K562 (cell line): Measurements from ENCODE around the gene TBXA2R. TPM values are rescaled to one million over a fixed set of nuclear protein-coding genes. Genes with fewer than 3 reads are reported as not detected.

ENCODE experiments used
- CBX3 ChIP-seq, 2 experiments: IDR thresholded peaks; 1 replicate in 1 of 2; 2 replicates in 1 of 2; pipeline ENCODE4 v1.6.1; 2012; ENCODE audit warnings: inconsistent platforms in 2 of 2, low read length in 2 of 2, borderline replicate concordance in 1 of 2, control low read depth in 1 of 2
- CXXC5 ChIP-seq: fragments of 250-450 bp; sonication (Bioruptor Pico); IDR thresholded peaks from 2 replicates; pipeline ENCODE4 v1.8.0; 2022; ENCODE audit warnings: inconsistent platforms, mild to moderate bottlenecking, moderate library complexity
- KLF13 ChIP-seq: fragments of 450-650 bp; IDR thresholded peaks from 2 replicates; pipeline ENCODE4 v1.6.1; 2016; ENCODE audit warnings: missing genetic modification characterization, low read depth, mild to moderate bottlenecking, missing compliant biosample characterization, moderate library complexity, borderline replicate concordance
- MEF2A ChIP-seq: IDR thresholded peaks from 2 replicates; pipeline ENCODE4 v1.6.1; 2011; ENCODE audit warnings: low read depth, mild to moderate bottlenecking, low read length, moderate library complexity; ENCODE audit not compliant: control insufficient read depth
- NFRKB ChIP-seq: fragments of 450-650 bp; IDR thresholded peaks from 2 replicates; pipeline ENCODE4 v1.6.1; 2016; ENCODE audit warnings: low read depth
- NR3C1 ChIP-seq: sonication (generic); formaldehyde crosslinking; IDR thresholded peaks from 2 replicates; pipeline ENCODE4 v1.8.1; 2022; ENCODE audit warnings: missing genetic modification reagents
- POLR2A ChIP-seq: fragments of 450-650 bp; conservative IDR thresholded peaks from 2 replicates; pipeline ENCODE4 v1.6.1; 2016
- POLR3G ChIP-seq: IDR thresholded peaks from 2 replicates; pipeline ENCODE4 v1.6.1; 2011; ENCODE audit not compliant: insufficient read length, insufficient replicate concordance; ENCODE audit errors: extremely low read depth
- SIX5 ChIP-seq, 2 experiments: IDR thresholded peaks; 2 replicates each; pipeline ENCODE4 v1.6.1; 2011; ENCODE audit warnings: low read length in 2 of 2, borderline replicate concordance in 1 of 2, low read depth in 1 of 2, mild to moderate bottlenecking in 1 of 2, moderate library complexity in 1 of 2; ENCODE audit not compliant: insufficient read depth in 1 of 2
- SMARCB1 ChIP-seq: IDR thresholded peaks from 2 replicates; pipeline ENCODE4 v1.6.1; 2011; ENCODE audit warnings: improper control_type of control experiment, low read depth; ENCODE audit not compliant: insufficient read length
- THRAP3 ChIP-seq: fragments of 450-650 bp; IDR thresholded peaks from 2 replicates; pipeline ENCODE4 v1.6.1; 2016; ENCODE audit warnings: mild to moderate bottlenecking, inconsistent platforms, borderline replicate concordance
- XRCC5 ChIP-seq: fragments of 200-400 bp; formaldehyde crosslinking; IDR thresholded peaks from 2 replicates; pipeline ENCODE4 v1.6.1; 2017; ENCODE audit warnings: low read depth, mild to moderate bottlenecking, low read length
- ZKSCAN3 ChIP-seq: fragments of 250-450 bp; sonication (Bioruptor Pico); IDR thresholded peaks from 2 replicates; pipeline ENCODE4 v1.4.0; 2020
- polyA plus RNA-seq, 8 experiments: library from polyadenylated mRNA; depleted of rRNA in 4 of 8; stranded (reverse) in 5 of 8; unstranded in 3 of 8; fragments of >200 nt; fragmentation: Nextera tagmentation in 2 of 8; fragmentation: Illumina TruSeq in 1 of 8; extraction: Ambion mirVana in 2 of 8; extraction: Trizol in 1 of 8; gene quantifications; 2 replicates each; pipeline versions ENCODE4 v1.2.1 to v1.2.3, GENCODE V29; 2011 to 2014; ENCODE audit warnings: inconsistent platforms in 1 of 8, missing spikeins in 1 of 8
- total RNA-seq, 7 experiments: library from RNA; depleted of rRNA in 6 of 7; stranded (reverse); fragments of >200 nt in 6 of 7; fragmentation: Illumina TruSeq in 2 of 7; extraction: Trizol in 2 of 7; gene quantifications; 2 replicates each; pipeline versions ENCODE4 v1.2.1 to v1.2.3, GENCODE V29; 2011 to 2021; ENCODE audit warnings: low replicate concordance in 1 of 7
- TF ChIP-seq, protein P1 (sequence below): fragments of 450-650 bp; IDR thresholded peaks from 2 replicates; pipeline ENCODE4 v1.6.1; 2018; ENCODE audit warnings: mild to moderate bottlenecking, low read depth; ENCODE audit not compliant: partially characterized antibody
- TF ChIP-seq, protein P2 (sequence below): sonication (generic); formaldehyde crosslinking; IDR thresholded peaks from 2 replicates; pipeline ENCODE4 v1.8.1; 2022; ENCODE audit warnings: missing genetic modification reagents
- TF ChIP-seq, protein P3 (sequence below): sonication (generic); formaldehyde crosslinking; IDR thresholded peaks from 2 replicates; pipeline ENCODE4 v1.8.1; 2023; ENCODE audit warnings: mild to moderate bottlenecking, missing genetic modification reagents
- TF ChIP-seq, protein P4 (sequence below): fragments of 450-650 bp; IDR thresholded peaks from 2 replicates; pipeline ENCODE4 v1.6.1; 2017; ENCODE audit warnings: antibody characterized with exemption
- TF ChIP-seq, protein P5 (sequence below), 2 experiments: IDR thresholded peaks; 2 replicates each; pipeline ENCODE4 v1.6.1; 2012; ENCODE audit warnings: improper control_type of control experiment in 2 of 2, low read depth in 2 of 2, low read length in 2 of 2, borderline replicate concordance in 1 of 2

TBXA2R gene
- total and polyA plus RNA-seq, 9 of the 15 experiments (the other 6 are each of a cell fraction or from before 2014, with no cell fraction given) = 1.5 to 24.0 (median 2.8) TPM

DNA sequence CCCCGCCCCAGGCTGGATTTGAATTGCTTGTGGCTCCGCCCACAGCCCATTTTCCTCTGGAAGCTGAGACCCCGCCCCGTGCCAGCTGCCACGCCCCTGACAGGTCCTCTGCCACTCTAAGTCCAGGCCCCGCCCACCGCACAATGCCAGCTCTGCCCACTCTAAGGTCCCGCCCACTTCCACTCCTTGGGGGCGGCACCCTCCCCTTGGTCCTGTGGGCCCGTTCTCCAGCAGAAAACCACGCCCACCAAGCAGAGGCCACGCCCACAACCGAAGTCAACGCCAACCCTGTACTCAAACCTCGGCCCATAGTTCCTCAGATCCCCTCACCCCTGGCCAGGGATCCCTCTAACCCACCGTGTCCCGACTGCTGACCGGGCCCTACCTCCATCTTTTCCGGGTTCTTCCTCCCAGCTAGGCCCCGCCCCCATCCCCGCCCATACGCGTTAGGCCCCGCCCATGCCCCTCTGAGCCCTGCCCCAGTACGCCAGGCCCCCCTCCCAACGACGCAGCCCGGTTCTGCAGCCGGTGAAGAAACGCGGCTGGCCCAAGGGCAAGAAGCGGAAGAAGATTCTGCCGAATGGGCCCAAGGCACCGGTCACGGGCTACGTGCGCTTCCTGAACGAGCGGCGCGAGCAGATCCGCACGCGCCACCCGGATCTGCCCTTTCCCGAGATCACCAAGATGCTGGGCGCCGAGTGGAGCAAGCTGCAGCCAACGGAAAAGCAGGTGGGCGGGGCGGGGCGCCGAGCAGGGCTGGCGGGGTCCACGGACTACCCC, 32.6 kb downstream of the TBXA2R start (continued):
- TF ChIP-seq SIX5 (IDR thresholded peaks at IDR 0.05; ENCODE audit: borderline replicate concordance in 1 of 2, insufficient read depth in 1 of 2, low read depth in 1 of 2, low read length in 2 of 2) = no peak
- TF ChIP-seq KLF13 (tag) = peak; percentile 69
- TF ChIP-seq NR3C1 (CRISPR knock-in tag) = no peak
- TF ChIP-seq, protein P1, sequence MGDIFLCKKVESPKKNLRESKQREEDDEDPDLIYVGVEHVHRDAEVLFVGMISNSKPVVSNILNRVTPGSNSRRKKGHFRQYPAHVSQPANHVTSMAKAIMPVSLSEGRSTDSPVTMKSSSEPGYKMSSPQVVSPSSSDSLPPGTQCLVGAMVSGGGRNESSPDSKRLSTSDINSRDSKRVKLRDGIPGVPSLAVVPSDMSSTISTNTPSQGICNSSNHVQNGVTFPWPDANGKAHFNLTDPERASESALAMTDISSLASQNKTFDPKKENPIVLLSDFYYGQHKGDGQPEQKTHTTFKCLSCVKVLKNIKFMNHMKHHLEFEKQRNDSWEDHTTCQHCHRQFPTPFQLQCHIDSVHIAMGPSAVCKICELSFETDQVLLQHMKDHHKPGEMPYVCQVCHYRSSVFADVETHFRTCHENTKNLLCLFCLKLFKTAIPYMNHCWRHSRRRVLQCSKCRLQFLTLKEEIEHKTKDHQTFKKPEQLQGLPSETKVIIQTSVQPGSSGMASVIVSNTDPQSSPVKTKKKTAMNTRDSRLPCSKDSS = no peak
- TF ChIP-seq THRAP3 = no peak
- TF ChIP-seq SMARCB1 = no peak
- TF ChIP-seq, protein P2, sequence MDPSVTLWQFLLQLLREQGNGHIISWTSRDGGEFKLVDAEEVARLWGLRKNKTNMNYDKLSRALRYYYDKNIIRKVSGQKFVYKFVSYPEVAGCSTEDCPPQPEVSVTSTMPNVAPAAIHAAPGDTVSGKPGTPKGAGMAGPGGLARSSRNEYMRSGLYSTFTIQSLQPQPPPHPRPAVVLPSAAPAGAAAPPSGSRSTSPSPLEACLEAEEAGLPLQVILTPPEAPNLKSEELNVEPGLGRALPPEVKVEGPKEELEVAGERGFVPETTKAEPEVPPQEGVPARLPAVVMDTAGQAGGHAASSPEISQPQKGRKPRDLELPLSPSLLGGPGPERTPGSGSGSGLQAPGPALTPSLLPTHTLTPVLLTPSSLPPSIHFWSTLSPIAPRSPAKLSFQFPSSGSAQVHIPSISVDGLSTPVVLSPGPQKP (CRISPR knock-in tag) = no peak
- TF ChIP-seq CXXC5 = no peak
- TF ChIP-seq CBX3 (IDR thresholded peaks at IDR 0.05; ENCODE audit: borderline replicate concordance in 1 of 2, low read length in 2 of 2) = peak in 1 of 2 experiments; percentile 17; a peak in 1 of 3 replicates
- TF ChIP-seq, protein P3, sequence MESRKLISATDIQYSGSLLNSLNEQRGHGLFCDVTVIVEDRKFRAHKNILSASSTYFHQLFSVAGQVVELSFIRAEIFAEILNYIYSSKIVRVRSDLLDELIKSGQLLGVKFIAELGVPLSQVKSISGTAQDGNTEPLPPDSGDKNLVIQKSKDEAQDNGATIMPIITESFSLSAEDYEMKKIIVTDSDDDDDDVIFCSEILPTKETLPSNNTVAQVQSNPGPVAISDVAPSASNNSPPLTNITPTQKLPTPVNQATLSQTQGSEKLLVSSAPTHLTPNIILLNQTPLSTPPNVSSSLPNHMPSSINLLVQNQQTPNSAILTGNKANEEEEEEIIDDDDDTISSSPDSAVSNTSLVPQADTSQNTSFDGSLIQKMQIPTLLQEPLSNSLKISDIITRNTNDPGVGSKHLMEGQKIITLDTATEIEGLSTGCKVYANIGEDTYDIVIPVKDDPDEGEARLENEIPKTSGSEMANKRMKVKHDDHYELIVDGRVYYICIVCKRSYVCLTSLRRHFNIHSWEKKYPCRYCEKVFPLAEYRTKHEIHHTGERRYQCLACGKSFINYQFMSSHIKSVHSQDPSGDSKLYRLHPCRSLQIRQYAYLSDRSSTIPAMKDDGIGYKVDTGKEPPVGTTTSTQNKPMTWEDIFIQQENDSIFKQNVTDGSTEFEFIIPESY (CRISPR knock-in tag) = peak; percentile 96
- no peak for TF ChIP-seq POLR2A
- 0 out of 2 replicates have a peak, but pooled peaks have one; percentile 36 for TF ChIP-seq NFRKB
- TF ChIP-seq, protein P4, sequence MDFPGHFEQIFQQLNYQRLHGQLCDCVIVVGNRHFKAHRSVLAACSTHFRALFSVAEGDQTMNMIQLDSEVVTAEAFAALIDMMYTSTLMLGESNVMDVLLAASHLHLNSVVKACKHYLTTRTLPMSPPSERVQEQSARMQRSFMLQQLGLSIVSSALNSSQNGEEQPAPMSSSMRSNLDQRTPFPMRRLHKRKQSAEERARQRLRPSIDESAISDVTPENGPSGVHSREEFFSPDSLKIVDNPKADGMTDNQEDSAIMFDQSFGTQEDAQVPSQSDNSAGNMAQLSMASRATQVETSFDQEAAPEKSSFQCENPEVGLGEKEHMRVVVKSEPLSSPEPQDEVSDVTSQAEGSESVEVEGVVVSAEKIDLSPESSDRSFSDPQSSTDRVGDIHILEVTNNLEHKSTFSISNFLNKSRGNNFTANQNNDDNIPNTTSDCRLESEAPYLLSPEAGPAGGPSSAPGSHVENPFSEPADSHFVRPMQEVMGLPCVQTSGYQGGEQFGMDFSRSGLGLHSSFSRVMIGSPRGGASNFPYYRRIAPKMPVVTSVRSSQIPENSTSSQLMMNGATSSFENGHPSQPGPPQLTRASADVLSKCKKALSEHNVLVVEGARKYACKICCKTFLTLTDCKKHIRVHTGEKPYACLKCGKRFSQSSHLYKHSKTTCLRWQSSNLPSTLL = no peak
- no peak for TF ChIP-seq ZKSCAN3 (CRISPR knock-in tag)
- TF ChIP-seq, protein P5, sequence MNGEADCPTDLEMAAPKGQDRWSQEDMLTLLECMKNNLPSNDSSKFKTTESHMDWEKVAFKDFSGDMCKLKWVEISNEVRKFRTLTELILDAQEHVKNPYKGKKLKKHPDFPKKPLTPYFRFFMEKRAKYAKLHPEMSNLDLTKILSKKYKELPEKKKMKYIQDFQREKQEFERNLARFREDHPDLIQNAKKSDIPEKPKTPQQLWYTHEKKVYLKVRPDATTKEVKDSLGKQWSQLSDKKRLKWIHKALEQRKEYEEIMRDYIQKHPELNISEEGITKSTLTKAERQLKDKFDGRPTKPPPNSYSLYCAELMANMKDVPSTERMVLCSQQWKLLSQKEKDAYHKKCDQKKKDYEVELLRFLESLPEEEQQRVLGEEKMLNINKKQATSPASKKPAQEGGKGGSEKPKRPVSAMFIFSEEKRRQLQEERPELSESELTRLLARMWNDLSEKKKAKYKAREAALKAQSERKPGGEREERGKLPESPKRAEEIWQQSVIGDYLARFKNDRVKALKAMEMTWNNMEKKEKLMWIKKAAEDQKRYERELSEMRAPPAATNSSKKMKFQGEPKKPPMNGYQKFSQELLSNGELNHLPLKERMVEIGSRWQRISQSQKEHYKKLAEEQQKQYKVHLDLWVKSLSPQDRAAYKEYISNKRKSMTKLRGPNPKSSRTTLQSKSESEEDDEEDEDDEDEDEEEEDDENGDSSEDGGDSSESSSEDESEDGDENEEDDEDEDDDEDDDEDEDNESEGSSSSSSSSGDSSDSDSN (IDR thresholded peaks at IDR 0.05; ENCODE audit: borderline replicate concordance in 1 of 2, low read depth in 2 of 2, low read length in 2 of 2) = no peak
- no peak for TF ChIP-seq POLR3G
- peak; percentile 38; the same call in 1 of the 2 replicates for TF ChIP-seq XRCC5
- no peak for TF ChIP-seq MEF2A
